AG08395 (cell line): ENCODE measurements around the gene CBFA2T3.
"Not testable (repeated sequence)": the region's sequence is repeated elsewhere in the genome, so short reads cannot be mapped to it uniquely, and the experiment has no call there.

Experiments used
- DNase-seq: peaks from one replicate; pipeline ENCODE4 v3.0.0; 2012; ENCODE audit warnings: mixed read lengths, low spot score

The CBFA2T3 gene

DNA sequence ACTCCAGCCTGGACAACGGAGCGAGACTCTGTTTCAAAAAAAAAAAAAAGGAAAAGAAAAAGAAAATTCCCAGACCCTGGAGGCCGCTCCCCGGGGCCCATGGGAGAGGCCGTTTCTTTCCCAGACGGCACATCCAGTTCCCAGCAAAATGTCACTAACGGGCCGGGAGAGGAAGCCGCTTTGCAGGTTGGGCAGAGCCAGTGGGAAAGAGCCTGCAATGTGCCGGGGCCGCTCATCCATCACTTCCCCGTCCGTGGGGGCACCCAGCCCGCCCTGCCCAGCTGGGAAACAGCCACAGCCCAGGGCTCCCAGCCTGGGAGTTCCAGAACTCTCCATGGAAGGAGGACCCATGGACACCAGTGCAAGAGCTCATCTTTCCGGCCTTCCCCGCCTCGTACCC, 68.7 kb downstream of the CBFA2T3 start:
- no peak for DNase-seq

DNA sequence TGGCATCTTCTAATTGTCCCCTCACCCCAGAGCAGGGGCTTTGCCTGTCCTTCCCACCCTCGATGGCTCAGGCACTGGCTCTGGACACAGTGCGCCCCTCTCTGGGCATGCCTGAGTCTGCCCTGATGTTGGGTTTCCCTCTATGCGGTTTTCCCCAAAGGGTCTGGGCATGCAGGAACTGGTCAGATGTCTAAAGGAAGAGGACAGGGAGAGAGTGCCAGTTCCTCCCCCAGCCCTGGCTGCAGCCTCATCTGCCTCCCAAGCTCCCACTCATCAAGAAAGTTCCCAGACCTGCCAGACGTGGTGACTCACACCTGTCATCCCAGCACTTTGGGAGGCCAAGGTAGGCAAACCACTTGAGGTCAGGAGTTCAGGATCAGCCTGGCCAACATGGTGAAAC, 69.2 kb downstream of the CBFA2T3 start:
- DNase-seq = no peak

DNA sequence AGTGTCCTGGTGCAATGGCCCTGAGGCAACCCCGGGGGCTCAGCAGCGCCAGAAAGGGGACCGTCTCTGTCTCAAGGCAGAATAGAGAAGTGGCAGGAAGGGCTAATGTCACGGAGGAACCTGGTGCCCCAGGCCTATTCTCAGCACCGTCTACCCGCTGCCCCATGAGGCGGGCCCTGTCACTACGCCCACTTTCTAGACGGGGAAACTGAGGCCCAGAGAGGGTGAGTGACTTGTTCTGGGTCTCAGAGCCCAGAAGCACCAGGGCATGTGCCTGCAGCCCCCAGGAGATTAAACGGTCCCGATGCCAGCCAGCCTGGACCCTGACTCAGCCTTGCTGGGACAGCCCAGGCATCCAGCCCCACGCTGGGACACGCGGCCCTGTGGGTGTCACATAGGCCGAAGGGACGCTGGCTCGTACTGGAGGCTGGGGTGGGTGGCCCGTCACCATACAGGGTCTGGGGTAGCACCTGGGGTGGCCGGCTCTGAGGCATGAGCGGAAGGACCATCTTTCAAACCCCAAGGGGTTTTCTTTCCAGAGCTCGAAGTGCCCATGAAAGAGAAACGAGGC, 70.4 kb downstream of the CBFA2T3 start:
- DNase-seq = no peak

DNA sequence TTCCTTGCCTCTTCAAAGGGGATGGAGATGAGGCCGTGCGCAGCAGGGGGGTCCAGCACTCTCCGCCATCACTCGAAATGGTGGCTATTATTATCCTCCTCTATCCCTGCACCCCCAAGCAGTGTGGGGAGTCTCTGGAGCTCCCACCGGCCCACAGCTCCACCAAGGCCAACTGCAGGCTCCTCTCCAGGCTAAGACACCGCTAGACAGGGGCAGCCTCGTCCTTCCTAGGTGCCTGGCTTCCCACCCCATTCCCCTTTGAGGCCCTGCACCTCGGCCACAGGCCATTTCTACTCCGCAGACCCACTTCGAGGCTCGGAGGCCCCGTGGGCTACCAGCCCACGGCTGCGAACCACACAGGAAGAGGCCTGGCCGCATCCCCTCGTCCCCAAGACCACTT, 71.0 kb downstream of the CBFA2T3 start:
- no peak for DNase-seq

DNA sequence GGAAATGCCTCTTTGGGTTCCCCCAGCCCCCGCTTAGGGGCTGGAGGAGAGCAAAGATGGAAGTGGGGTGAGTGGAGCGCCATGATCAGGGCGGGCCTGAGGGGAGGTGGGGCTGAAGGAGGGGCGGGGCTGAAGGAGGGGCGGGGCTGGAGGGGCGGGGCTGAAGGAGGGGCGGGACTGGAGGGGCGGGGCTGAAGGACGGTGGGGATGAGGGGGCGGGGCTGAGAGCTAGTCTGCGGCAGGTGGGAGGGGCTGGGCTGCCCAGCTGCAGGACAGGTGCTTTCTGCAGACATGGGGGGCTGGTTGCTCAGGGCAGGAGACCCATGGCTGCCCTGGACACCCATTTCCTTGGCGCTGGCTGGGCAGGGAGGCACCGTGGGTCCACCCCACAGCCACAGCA, 71.4 kb downstream of the CBFA2T3 start:
- peak; percentile 12 for DNase-seq

DNA sequence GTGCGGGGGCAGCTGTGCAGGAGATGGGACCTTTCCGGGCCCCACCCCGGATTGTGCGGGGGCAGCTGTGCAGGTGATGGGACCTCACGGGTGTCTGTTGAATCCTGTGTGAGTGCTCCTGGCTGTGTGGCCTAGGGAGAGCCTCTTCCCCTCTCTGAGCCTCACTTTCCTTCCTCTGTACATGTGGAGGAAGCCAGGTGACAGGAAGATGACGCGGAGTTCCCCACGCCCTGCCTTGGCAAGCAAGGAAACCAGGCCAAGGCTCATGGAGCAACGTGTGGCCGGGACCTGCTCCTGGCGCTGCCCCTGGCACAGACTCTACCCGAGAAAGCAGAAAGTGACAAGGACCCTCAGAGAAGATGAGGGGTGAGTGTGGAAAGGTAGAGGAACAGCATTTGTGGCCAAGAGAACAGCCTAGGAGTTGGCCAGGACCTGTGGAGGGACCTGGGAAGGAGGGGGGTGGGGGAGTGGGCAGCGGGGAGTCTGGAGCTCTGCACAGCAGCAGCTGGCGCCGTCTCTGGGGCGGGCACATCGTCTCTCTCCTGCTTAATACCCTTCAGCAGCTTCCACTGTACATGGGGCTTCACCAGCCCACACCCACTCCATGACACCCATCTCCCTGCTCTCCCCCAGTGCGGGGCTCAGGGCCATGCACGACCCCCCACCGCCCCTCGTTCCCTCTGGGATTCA, 72.2 kb downstream of the CBFA2T3 start:
- DNase-seq = no peak

DNA sequence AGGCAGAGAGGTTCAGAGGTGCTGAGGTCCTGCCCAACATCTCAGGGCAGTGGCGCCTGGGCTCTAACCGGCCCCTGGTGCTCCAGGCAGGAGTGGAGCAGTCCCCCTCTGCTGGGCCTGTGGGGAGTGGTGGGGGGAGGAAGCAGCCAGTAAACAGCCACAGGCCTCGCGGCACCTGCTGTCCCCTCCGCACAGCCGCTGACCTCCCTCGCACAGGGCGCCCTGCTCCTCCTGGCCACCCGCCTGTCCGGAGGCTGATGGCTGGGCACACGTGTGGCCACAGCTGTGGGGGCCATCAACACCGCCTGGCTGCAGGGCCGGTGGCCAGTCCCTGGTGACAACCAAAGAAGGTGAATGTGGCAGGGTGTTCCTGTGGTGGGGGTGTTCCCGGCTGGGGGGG, 73.7 kb downstream of the CBFA2T3 start:
- DNase-seq = no peak

DNA sequence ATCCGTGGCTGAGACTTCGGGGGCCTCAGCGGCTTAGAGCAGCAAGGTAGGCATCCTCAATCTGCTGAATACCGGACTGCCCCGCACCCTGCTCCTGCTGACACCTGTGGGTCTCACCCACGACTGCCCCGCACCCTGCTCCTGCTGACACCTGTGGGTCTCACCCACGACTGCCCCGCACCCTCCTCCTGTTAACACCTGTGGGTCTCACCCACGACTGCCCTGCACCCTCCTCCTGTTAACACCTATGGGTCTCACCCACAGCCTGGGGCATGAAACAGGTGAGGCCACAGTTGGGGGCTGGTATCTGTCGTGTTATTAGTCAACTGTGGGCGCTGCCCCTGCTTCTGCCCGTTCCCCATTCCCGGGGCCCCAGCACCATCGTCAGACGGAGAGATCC, 74.3 kb downstream of the CBFA2T3 start:
- no peak for DNase-seq

DNA sequence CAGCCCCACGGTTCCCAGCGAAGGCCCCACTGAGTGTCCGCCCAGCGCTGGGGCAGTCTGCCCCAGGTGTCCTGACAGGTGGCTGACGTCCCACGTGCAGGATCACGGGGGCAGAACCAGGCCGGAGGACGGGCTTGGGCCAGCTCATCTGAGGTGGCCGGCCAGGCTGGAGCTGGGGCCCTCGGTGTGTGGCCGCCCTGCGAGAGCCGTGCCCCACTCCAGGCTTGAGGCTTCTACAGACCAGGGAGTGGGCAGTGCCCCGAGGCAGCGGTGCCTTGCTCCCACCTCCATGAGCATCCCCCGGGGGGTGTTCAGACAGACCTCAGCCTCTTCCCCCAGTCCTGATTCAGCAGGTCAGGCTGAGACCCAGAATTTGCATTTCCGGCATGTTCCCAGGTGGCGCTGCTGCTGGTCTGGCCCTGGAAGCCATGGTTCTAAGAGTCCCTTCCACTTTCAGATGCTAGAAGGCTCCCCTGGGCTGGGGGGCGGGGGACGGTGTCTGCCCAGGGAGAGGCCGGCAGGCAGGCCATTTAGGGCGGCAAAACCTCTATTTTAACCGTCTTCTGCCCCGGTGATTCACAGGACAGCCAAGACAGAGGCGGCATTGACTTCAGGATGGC, 75.2 kb downstream of the CBFA2T3 start:
- no peak for DNase-seq

DNA sequence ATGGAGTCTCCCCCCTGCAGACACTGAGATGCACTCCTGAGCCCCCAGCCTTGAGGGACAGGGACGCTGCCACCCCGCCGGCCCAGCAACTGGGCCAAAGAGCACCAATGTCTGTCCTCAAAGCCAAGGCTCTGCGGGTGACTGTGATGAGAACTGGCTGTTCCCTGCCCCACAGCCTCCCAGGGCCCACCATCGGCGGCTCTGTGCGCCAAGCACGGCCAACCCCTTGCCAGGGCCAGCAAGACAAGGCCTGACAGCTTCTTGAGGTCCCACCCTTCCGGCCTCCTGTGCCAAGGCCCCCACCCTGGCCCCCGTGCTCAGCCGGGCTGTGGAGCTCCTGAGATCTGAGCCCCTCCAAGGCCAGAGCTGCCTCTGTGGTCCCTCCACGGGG, 76.3 kb downstream of the CBFA2T3 start:
- DNase-seq = no peak

DNA sequence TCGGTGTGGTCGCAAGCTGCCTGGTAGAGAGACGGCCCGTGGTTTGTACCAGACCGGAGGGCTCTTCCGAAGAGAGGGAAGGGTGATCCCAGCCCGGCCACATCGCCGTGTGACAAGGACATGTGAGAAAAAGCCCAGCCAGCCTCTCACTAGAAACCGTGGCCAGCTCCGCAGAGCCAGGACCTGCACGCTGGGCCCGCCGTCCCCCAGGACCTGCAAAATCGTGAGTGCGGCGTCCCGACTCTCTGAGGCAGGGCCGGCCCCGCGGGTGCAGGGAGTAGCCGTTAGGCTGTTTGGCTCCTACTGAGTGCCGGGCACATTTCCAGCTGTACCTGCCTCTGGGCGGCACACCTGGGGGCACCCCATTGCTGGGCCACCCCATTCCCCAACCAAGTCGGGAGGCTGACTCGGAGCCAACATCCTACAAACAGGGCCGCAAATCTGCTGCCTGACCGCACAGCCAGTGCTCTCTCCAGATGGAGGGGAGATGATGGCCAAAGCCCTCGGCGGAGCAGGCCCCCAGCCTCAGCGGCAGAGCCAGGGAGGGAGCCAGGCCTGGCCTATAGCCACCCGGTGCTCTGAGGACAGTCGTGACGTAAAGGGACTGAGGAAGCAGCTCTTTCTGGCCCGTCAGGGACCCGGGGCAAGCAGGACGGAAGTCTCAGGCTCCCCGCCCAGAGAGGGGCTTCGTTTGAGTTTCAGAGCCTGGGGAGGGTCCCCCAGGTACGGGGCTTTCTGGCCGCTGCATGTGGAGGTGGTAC, 76.9 kb downstream of the CBFA2T3 start:
- no peak for DNase-seq

DNA sequence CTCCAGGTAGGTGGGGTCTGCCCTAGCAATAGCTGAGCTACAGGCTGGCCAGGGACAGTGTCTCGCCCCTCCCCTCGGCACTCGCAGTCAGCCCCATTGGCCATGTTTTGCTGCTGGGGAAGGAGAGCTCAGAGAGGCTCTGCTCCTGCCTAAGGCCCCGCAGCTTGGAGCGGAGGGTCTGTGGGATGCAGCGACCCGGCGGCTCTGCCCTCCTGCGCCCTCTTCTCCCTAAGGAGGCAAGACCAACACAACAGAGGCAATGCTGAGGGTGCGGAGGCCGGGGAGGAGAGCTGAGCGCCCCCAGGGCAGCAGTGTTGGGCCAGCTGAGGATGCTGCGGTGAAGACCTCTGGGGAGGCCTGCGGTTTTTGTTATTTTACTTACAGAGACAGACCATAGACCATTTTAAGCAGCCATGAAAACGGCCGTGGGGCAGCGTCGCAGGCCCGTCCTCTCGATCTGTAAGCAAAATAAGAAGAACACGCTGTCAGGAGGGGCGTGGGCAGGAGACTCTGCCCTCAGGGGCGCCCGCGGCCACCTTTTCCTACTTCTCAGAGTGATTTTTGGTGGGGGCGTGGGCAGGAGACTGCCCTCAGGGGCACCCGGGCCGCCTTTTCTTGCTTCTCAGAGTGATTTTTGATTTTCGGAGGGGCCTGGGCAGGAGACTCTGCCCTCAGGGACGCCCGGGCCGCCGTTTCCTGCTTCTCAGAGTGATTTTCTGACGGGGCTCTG, 79.1 kb downstream of the CBFA2T3 start:
- DNase-seq = no peak

DNA sequence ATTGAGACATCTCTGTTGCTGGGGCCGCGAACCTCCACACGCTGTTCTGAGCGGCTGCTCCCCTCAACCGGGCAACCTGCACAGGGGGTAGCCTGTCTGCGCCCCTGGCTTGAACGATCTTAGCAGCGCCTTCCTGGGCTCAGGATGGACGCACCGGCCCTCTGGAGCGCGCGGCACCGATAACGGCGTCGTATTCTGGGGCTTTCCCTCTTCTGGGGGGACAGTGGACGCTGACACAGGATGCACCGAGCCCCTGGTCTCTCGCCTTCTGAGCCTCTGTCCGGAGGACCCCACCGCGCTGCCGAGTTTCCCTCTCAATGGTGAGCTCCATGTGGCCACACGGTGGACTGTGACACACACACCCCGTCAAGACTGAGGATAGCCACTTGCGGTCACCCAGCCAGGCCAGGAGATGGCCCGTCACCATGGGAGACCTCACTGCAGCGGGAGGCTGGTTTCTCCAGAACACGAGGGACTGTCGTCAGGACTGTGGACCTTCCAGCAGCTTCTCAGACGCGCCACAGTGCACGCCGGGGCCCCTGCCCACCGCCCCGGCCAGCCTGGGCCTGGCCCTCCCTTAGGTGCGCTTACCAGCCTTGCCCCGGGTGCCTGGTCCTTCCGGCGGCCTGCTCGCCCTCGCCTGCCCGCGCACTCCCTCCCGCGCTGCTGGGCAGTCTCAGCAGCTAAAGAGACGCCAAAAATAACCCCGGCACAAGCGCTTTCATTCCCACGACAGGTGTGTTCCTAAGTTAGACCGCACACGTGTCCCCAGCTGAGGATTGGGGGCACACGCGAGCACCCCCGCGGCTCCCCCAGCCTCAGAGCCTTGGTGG, 80.6 kb downstream of the CBFA2T3 start:
- no peak for DNase-seq

DNA sequence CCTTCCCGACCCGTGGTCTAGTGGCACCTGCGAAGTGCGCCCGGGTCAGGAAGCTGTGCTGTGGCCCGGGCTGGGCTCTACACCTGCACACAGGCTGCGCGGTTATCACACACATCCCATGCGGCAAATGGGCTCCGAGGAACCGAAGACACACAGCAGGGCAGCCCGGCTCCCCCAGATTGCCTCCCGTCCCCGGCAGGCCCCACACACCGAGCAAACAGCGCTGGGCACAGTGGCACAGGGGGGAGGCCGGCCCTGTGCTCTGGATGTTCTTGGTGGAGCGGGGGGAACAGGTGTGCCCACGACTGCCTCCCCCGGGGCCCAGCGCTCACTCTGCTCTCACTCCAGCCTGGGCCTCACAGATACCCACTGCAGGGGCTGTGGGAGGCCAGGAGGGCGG, 81.7 kb downstream of the CBFA2T3 start:
- DNase-seq = no peak

DNA sequence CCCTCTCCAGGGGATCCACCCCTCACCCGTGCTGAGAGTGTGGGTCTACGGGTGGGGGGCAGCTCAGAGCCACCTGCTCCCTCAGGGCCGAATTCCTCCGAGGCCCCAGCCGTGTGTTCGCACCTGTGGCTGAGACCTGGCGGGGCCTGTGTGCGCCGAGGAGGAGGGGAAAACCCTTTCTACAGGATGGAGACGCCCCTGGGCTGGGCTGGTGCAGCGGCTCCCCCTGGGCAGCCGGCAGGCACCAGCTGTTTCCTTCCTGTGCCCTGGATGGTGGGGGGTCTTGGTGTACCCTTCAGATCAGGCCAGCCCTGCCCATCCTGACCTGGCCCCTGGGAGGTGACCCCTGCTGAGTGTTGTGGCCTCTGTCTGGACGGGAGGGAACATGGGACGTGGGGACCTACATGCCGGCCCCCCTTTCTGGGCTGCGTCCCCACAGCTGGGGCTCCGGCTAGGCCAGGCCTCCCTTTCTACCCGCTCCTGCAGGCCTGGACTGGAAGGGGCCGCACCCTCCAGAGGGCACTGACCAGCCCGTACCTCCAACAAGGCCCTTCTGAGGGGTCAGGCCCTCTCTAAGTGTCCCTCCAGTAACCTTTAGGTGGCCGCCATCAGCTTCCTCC, 82.2 kb downstream of the CBFA2T3 start:
- no peak for DNase-seq

DNA sequence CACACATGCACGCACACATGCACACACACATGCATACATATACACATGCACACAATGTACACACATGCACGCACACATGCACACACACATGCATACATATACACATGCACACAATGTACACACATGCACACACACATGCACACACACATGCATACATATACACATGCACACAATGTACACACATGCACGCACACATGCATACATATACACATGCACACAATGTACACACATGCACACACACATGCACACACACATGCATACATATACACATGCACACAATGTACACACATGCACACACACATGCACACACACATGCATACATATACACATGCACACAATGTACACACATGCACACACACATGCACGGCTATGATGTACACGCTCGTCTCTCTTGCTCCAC, 82.7 kb downstream of the CBFA2T3 start:
- not testable (repeated sequence) for DNase-seq

DNA sequence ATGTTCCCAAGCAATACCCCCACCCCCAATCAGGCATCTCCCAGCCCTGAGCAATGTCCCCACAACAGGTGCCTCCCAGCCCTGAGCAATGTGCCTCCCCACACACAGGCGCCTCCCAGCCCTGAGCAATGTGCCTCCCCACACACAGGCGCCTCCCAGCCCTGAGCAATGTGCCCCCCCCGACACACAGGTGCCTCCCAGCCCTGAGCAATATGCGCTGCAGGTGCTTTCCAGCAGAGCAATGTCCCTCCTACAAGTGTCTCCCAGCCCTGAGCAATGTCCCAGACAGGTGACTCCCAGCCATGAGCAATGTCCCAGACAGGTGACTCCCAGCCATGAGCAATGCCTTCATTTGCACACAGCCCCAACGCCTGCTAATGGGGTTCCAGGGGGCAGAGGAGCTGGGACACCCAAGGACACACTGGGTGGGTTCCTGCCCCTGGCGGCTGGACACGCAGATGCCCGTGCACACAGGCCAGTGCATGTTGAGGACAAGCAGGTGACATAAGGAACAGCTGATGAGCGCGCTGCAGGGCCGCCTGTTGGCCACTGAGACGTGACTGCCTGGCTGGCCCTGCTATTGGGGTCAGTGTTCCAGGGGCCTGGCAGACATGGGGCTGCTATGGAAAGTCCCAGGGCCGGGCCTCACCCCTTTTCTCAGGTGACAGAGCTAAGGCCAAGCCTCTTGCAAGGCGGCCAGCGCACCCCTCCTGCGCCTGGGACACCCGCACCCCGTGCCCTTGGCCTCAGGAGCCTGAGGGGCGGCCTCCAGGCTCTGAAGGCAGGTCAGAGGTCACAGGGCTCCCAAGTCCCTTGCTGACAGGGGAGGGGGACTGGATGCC, 83.7 kb downstream of the CBFA2T3 start:
- no peak for DNase-seq

DNA sequence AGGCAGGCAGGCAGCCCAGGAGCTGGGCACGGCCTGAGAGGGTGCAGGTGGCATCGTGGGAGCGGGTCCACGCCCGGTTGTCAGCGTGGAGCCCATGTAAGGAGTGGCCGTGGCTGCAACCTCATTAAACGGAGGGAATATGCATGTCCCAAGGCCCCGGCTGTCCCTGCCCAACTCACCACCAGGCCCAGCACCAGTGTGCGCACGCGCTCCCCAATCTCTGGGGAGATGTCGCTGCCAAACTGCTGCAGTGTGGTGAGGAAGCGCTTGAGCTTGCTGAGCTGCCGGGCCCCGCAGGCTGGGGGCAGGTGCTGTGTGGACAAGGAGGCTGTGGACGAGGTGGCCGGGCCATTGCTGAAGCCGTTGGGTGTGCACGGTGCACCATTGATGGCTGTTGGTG, 84.9 kb downstream of the CBFA2T3 start:
- no peak for DNase-seq

DNA sequence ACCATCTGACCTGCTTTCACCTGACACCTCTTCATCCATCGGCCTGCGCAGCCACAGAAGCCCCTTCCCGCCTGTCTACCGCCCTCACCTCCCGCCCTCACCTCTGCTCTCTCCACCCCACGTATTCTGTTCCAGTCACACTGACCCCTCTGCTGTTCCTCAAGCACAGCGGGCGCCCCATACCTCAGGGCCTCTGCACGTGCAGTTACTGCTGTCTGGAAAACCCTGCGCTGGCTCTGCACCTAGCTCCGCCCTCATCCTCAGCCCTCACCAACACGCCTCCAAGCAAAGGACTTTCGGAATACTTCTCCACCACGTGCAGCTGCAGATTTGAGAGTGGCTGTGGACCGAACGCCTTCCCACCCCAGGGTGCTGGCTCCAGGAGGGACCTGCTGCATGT, 85.9 kb downstream of the CBFA2T3 start:
- no peak for DNase-seq

DNA sequence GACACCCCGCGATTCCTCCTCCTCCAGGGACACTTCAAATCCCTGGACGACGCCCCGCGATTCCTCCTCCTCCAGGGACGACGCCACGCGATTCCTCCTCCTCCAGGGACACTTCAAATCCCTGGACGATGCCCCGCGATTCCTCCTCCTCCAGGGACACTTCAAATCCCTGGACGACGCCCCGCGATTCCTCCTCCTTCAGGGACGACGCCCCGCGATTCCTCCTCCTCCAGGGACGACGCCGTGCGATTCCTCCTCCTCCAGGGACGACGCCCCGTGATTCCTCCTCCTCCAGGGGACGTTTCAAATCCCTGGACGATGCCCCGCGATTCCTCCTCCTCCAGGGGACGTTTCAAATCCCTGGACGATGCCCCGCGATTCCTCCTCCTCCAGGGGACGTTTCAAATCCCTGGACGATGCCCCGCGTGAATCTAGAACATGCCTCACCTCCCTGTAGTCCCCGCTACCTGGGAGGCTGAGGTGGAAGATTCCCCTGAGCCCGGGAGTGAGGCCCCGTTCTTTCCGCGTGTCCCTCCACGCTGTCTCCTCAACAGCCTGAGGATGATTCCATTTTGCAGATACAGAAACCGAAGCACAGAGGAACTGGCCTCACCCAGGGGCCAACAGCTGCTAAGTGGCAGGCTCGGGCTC, 87.2 kb downstream of the CBFA2T3 start:
- DNase-seq = not testable (repeated sequence)
